GM12878 (cell line): ENCODE data around the gene MPHOSPH6.

Source experiments
- CHD2 ChIP-seq: IDR thresholded peaks from 2 replicates; pipeline ENCODE4 v1.6.1; 2011; ENCODE audit warnings: low read depth, low read length, improper control_type of control experiment, borderline replicate concordance
- DPF2 ChIP-seq: fragments of 450-650 bp; IDR thresholded peaks from 2 replicates; pipeline ENCODE4 v1.6.1; 2017; ENCODE audit warnings: mild to moderate bottlenecking
- EZH2 ChIP-seq: IDR thresholded peaks from 2 replicates; pipeline ENCODE4 v1.6.1; 2012; ENCODE audit warnings: low read depth, mild to moderate bottlenecking, control low read depth, inconsistent platforms, low read length, borderline replicate concordance; ENCODE audit not compliant: control insufficient read depth
- GABPA ChIP-seq: IDR thresholded peaks from 2 replicates; pipeline ENCODE4 v1.6.1; 2014; ENCODE audit warnings: antibody characterized with exemption, low read depth, mild to moderate bottlenecking, inconsistent platforms
- HDAC6 ChIP-seq: fragments of 200-600 bp; sonication (generic); IDR thresholded peaks from one replicate; pipeline ENCODE4 v1.8.0; 2017; ENCODE audit warnings: antibody characterized with exemption; ENCODE audit not compliant: unreplicated experiment
- JUND ChIP-seq: IDR thresholded peaks from 2 replicates; pipeline ENCODE4 v1.6.1; 2012; ENCODE audit warnings: low read depth, mild to moderate bottlenecking, low read length, improper control_type of control experiment, moderate library complexity
- POLR2A ChIP-seq: IDR thresholded peaks from 2 replicates; pipeline ENCODE4 v1.6.1; 2011; ENCODE audit warnings: low read depth, mild to moderate bottlenecking, low read length
- POU2F2 ChIP-seq: IDR thresholded peaks from 3 replicates; pipeline ENCODE4 v1.6.1; 2011; ENCODE audit warnings: low read depth, mild to moderate bottlenecking, low read length, borderline replicate concordance
- RAD21 ChIP-seq: IDR thresholded peaks from 2 replicates; pipeline ENCODE4 v1.6.1; 2011; ENCODE audit warnings: mild to moderate bottlenecking, low read depth, low read length, moderate library complexity; ENCODE audit not compliant: insufficient read depth
- RCOR1 ChIP-seq: conservative IDR thresholded peaks from 2 replicates; pipeline ENCODE4 v1.6.1; 2012; ENCODE audit warnings: low read depth, low read length, improper control_type of control experiment
- SMAD1 ChIP-seq: fragments of 450-650 bp; IDR thresholded peaks from 2 replicates; pipeline ENCODE4 v1.6.1; 2018; ENCODE audit warnings: mild to moderate bottlenecking, low read depth; ENCODE audit not compliant: partially characterized antibody
- ZNF24 ChIP-seq: fragments of 450-650 bp; IDR thresholded peaks from 2 replicates; pipeline ENCODE4 v1.6.1; 2017; ENCODE audit warnings: antibody characterized with exemption, mild to moderate bottlenecking
- TF ChIP-seq, protein P1 (sequence below): fragments of 450-650 bp; IDR thresholded peaks from 2 replicates; pipeline ENCODE4 v1.6.1; 2017; ENCODE audit warnings: mild to moderate bottlenecking, low read depth, inconsistent platforms; ENCODE audit not compliant: poor library complexity, severe bottlenecking
- TF ChIP-seq, protein P2 (sequence below), 3 experiments: IDR thresholded peaks in 2 of 3; conservative IDR thresholded peaks in 1 of 3; 2 replicates each; pipeline ENCODE4 v1.5.1; 2011; ENCODE audit warnings: low read depth in 3 of 3, low read length in 3 of 3, mild to moderate bottlenecking in 3 of 3, control low read depth in 2 of 3, moderate library complexity in 2 of 3, inconsistent platforms in 1 of 3, mixed read lengths in 1 of 3; ENCODE audit not compliant: control insufficient read depth in 2 of 3, insufficient read depth in 1 of 3; ENCODE audit errors: extremely low read depth in 1 of 3

DNA sequence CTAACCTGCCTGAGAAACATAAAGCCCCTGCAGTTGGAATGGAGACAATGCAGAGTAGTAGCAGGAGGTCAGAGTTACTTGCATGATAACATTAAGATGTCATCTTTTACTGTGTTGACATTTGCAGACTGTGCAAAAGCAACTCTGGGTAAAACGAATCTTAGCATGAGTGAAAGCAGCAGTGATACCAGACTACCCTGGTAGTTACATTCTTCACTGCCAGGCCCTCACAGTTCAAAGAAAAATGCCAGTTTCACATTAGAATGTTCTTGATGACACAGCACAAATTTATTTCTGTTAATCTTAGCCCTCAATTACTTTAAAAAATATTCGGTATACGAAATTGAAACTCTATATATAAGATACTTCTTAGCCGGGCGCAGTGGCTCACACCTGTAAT is 12.2 kb downstream of the MPHOSPH6 start:
- TF ChIP-seq CHD2 (no peak), DPF2 (no peak), RAD21 (no peak), EZH2 (no peak), POLR2A (no peak), JUND (no peak), RCOR1 (no peak), HDAC6 (no peak), POU2F2 (no peak), SMAD1 (no peak), ZNF24 (no peak), GABPA (no peak)
- TF ChIP-seq, protein P1, sequence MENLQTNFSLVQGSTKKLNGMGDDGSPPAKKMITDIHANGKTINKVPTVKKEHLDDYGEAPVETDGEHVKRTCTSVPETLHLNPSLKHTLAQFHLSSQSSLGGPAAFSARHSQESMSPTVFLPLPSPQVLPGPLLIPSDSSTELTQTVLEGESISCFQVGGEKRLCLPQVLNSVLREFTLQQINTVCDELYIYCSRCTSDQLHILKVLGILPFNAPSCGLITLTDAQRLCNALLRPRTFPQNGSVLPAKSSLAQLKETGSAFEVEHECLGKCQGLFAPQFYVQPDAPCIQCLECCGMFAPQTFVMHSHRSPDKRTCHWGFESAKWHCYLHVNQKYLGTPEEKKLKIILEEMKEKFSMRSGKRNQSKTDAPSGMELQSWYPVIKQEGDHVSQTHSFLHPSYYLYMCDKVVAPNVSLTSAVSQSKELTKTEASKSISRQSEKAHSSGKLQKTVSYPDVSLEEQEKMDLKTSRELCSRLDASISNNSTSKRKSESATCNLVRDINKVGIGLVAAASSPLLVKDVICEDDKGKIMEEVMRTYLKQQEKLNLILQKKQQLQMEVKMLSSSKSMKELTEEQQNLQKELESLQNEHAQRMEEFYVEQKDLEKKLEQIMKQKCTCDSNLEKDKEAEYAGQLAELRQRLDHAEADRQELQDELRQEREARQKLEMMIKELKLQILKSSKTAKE = no peak
- TF ChIP-seq, protein P2, sequence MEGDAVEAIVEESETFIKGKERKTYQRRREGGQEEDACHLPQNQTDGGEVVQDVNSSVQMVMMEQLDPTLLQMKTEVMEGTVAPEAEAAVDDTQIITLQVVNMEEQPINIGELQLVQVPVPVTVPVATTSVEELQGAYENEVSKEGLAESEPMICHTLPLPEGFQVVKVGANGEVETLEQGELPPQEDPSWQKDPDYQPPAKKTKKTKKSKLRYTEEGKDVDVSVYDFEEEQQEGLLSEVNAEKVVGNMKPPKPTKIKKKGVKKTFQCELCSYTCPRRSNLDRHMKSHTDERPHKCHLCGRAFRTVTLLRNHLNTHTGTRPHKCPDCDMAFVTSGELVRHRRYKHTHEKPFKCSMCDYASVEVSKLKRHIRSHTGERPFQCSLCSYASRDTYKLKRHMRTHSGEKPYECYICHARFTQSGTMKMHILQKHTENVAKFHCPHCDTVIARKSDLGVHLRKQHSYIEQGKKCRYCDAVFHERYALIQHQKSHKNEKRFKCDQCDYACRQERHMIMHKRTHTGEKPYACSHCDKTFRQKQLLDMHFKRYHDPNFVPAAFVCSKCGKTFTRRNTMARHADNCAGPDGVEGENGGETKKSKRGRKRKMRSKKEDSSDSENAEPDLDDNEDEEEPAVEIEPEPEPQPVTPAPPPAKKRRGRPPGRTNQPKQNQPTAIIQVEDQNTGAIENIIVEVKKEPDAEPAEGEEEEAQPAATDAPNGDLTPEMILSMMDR (IDR thresholded peaks at IDR 0.05 in 2 of 3, conservative IDR thresholded peaks at IDR 0.05 in 1 of 3; ENCODE audit: control insufficient read depth in 2 of 3, extremely low read depth in 1 of 3, insufficient read depth in 1 of 3, low read depth in 3 of 3, low read length in 3 of 3) = no peak
